ES-I3 (cell line): ENCODE data around the gene POTEE.
"Not testable (repeated sequence)": the region's sequence is repeated elsewhere in the genome, so short reads cannot be mapped to it uniquely, and the experiment has no call there.

ENCODE experiments used
- H3K36me3 ChIP-seq: 2 replicates; pipeline ENCODE4 v1.6.1; 2013; ENCODE audit warnings: mild to moderate bottlenecking, low read length, control low read depth, moderate library complexity; ENCODE audit not compliant: insufficient read depth
- H3K4me1 ChIP-seq: 2 replicates; pipeline ENCODE4 v1.6.1; 2013; ENCODE audit warnings: mild to moderate bottlenecking, control low read depth, low read length; ENCODE audit not compliant: insufficient read depth
- H3K9ac ChIP-seq: 2 replicates; pipeline ENCODE4 v1.6.1; 2013; ENCODE audit warnings: low read depth, mild to moderate bottlenecking, low read length, moderate library complexity
- H3K9me3 ChIP-seq: 2 replicates; pipeline ENCODE4 v1.6.1; 2013; ENCODE audit warnings: mild to moderate bottlenecking, low read length, moderate library complexity; ENCODE audit not compliant: control insufficient read depth, insufficient read depth

The POTEE gene

GRCh38 chr2:131235543-131236449 is 26.5 kb downstream of the POTEE start:
- not testable (repeated sequence) for H3K9me3 ChIP-seq, H3K4me1 ChIP-seq, H3K9ac ChIP-seq, H3K36me3 ChIP-seq
